ENCODE data around the gene OXNAD1.

OXNAD1 gene

DNA sequence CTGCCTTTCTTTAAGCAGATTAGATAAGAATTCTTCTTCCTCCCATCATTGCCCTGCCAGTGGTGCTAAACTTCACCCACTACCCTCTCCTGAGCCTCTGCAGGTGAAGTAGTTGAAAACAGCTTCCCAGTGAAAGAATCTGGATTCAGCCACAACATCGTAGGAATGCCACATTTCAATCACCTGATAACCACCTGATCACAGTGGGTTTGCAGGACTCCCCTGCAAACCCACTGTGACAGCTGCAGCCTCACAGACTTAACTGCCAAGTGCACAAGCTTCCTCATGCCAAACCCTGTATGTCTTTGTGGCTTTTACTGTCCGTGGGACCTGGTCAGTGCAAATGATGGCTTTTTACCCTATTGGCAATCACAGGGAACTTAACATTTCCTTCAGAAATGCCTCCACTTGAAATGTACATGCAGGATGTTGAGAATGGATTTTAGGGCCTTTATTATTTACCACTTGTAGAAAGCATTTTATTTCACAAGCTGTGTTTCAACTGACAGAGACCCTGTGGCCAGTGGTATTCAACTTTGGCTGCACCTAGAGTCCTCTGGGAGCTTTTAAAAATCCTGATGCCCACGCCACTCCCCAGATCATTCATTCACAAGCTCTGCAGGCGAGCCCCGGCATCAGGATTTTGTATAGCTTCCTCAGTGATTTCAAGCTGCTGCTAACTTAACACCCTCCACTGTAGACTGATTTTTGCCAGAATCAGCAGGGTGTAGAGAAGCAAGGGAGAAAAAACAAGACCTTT lies 49.1 kb downstream of the OXNAD1 start:
- DNase-seq = no peak
- Histone ChIP-seq H3K27ac (no peak overlapping the region), H3K9me3 (no peaks in the 10 kb centered on the region), H3K27me3 (no peaks in the 10 kb centered on the region), H3K36me3 (peaks cover 16 to 46% (median 46%) of the 10 kb centered on the region in 3 donors), H3K4me3 (no peak overlapping the region), H3K4me1 (peaks cover 0 to 5% (median 0%) of the 10 kb centered on the region in 4 donors)
- TF ChIP-seq, protein P1, sequence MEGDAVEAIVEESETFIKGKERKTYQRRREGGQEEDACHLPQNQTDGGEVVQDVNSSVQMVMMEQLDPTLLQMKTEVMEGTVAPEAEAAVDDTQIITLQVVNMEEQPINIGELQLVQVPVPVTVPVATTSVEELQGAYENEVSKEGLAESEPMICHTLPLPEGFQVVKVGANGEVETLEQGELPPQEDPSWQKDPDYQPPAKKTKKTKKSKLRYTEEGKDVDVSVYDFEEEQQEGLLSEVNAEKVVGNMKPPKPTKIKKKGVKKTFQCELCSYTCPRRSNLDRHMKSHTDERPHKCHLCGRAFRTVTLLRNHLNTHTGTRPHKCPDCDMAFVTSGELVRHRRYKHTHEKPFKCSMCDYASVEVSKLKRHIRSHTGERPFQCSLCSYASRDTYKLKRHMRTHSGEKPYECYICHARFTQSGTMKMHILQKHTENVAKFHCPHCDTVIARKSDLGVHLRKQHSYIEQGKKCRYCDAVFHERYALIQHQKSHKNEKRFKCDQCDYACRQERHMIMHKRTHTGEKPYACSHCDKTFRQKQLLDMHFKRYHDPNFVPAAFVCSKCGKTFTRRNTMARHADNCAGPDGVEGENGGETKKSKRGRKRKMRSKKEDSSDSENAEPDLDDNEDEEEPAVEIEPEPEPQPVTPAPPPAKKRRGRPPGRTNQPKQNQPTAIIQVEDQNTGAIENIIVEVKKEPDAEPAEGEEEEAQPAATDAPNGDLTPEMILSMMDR (IDR thresholded peaks at IDR 0.05) = no peak
- intact Hi-C loops (cut with DNase I; ENCODE audit: low total_unique reads) = no loop called here

DNA sequence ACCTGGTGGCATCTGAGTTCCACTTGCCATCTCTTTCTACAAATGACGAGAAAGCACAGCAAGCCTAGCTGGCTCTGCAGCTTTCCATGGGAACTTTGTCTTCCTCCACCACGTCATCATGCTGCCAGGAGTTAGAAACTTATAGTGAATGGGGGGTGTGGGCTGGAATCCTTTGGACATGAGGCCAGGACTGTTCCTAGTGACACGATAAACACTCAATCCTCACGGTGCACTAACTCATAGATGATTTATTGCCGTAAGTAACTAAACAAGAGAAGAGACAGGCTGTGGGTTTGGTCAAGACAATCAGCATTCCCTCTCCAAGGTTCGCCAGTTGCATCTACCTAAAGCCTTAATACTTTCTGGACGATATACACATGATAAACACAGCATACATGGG lies 50.6 kb downstream of the OXNAD1 start:
- Histone ChIP-seq H3K27ac (no peak overlapping the region), H3K36me3 (peaks cover 31 to 57% (median 51%) of the 10 kb centered on the region in 3 donors), H3K4me1 (peaks cover 0 to 5% (median 0%) of the 10 kb centered on the region in 4 donors), H3K27me3 (no peaks in the 10 kb centered on the region), H3K4me3 (no peak overlapping the region), H3K9me3 (no peaks in the 10 kb centered on the region)
- TF ChIP-seq, protein P1 (IDR thresholded peaks at IDR 0.05) = no peak
- no peak for DNase-seq
- intact Hi-C loops (cut with DNase I; ENCODE audit: low total_unique reads) = no loop called here

DNA sequence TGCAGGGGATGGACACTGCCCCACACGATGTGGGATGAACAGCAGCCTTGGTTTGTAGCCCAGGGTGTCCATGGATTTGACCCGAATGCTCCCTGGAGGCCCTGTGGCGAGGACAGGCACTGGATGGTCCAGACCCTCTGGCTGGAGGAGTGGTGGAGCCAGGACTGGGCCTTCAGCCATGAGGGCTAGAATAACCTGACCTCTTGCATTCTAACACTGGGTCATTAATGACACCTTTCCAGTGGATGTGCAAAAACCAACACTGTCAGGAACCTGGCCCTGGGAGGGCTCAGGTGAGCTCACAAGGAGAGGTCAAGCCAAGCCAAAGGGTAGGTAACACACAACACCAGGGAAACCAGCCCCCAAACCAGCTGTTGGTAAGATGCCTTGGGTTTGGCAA lies 51.4 kb downstream of the OXNAD1 start:
- Histone ChIP-seq H3K36me3 (peaks cover 37 to 64% (median 58%) of the 10 kb centered on the region in 3 donors), H3K4me1 (peaks cover 0 to 5% (median 0%) of the 10 kb centered on the region in 4 donors), H3K9me3 (no peaks in the 10 kb centered on the region), H3K27ac (no peak overlapping the region), H3K27me3 (no peaks in the 10 kb centered on the region), H3K4me3 (no peak overlapping the region)
- intact Hi-C loops (cut with DNase I; ENCODE audit: low total_unique reads) = no loop called here
- TF ChIP-seq, protein P1 (IDR thresholded peaks at IDR 0.05) = no peak
- DNase-seq = no peak

DNA sequence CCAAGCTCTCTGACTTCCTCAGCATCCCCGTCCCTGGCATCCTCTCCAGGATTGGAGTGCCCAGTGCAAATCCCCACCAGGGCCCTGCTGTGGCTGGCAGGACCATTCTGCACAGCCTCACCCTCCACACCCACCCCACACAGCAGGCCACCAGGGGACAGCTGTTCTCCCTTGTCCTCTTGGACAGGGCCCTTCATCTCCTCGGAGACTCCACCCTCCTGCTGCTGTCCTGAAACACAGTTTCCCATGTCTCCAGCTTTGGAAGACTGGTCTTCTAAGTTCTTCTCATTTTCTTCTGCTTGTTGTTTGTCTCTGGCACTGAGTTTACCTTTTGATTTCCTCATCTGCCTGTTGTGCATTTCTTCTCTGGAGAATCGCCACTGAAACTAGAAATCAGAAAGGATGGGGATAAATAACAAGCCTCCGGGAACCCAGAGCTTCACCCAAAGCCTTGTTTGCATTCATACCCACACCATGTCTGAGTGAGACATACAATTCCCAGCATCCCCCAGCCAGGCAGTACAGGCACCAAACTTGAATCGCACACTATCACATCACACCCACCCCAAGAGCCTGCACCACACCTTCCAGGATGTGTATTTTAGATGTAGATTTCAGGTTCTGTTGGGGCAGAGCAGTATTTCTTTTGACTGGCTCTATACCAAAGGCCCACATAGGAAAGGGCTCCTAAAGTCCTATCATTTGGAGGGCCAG lies 52.0 kb downstream of the OXNAD1 start:
- TF ChIP-seq, protein P1 (IDR thresholded peaks at IDR 0.05) = no peak
- intact Hi-C loops (cut with DNase I; ENCODE audit: low total_unique reads) = no loop called here
- Histone ChIP-seq H3K9me3 (no peaks in the 10 kb centered on the region), H3K4me1 (peaks cover 0 to 5% (median 0%) of the 10 kb centered on the region in 4 donors), H3K36me3 (peaks cover 37 to 69% (median 64%) of the 10 kb centered on the region in 3 donors), H3K27ac (no peak overlapping the region), H3K4me3 (no peak overlapping the region), H3K27me3 (no peaks in the 10 kb centered on the region)
- DNase-seq = no peak

DNA sequence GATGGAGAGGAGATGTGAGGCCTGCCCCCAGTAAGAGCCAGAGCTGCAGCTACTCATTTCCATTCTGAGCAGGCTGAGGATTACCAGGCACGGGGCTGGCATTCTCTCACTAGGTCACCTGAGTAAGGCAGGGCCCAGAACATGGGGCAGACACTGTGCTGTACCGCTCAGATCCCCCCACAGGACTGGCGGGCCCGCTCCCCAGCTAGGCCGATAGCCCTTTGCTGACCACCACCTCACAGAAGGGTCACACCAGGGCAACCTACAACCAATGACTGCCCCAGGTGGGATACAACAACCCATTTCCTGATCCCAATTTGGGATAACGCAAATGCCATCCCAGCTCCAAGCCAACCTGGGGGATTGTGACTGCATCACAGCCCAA lies 52.5 kb downstream of the OXNAD1 start:
- Histone ChIP-seq H3K9me3 (no peaks in the 10 kb centered on the region), H3K4me3 (no peak overlapping the region), H3K4me1 (no peaks in the 10 kb centered on the region), H3K27me3 (no peaks in the 10 kb centered on the region), H3K27ac (no peak overlapping the region), H3K36me3 (peaks cover 37 to 70% (median 69%) of the 10 kb centered on the region in 3 donors)
- TF ChIP-seq, protein P1 (IDR thresholded peaks at IDR 0.05) = no peak
- DNase-seq = no peak
- intact Hi-C loops (cut with DNase I; ENCODE audit: low total_unique reads) = no loop called here

Data from tibial artery (tissue), 4 donors.